GM12874 (cell line): ENCODE measurements around the gene GM2A.
A peak's percentile ranks its signal among the peaks of the same experiment; 100 is the strongest.

ENCODE experiments used
- TF ChIP-seq, protein P1 (sequence below): IDR thresholded peaks from 2 replicates; pipeline ENCODE4 v1.5.1; 2011; ENCODE audit warnings: low read depth, mild to moderate bottlenecking, control low read depth, low read length, moderate library complexity; ENCODE audit not compliant: insufficient read depth

Gene GM2A

GRCh38 chr5:151284392-151284967 is 31.5 kb downstream of the GM2A start:
- TF ChIP-seq, protein P1, sequence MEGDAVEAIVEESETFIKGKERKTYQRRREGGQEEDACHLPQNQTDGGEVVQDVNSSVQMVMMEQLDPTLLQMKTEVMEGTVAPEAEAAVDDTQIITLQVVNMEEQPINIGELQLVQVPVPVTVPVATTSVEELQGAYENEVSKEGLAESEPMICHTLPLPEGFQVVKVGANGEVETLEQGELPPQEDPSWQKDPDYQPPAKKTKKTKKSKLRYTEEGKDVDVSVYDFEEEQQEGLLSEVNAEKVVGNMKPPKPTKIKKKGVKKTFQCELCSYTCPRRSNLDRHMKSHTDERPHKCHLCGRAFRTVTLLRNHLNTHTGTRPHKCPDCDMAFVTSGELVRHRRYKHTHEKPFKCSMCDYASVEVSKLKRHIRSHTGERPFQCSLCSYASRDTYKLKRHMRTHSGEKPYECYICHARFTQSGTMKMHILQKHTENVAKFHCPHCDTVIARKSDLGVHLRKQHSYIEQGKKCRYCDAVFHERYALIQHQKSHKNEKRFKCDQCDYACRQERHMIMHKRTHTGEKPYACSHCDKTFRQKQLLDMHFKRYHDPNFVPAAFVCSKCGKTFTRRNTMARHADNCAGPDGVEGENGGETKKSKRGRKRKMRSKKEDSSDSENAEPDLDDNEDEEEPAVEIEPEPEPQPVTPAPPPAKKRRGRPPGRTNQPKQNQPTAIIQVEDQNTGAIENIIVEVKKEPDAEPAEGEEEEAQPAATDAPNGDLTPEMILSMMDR: peak; percentile 57

GRCh38 chr5:151285683-151286082 is 32.7 kb downstream of the GM2A start:
- TF ChIP-seq, protein P1: no peak

DNA sequence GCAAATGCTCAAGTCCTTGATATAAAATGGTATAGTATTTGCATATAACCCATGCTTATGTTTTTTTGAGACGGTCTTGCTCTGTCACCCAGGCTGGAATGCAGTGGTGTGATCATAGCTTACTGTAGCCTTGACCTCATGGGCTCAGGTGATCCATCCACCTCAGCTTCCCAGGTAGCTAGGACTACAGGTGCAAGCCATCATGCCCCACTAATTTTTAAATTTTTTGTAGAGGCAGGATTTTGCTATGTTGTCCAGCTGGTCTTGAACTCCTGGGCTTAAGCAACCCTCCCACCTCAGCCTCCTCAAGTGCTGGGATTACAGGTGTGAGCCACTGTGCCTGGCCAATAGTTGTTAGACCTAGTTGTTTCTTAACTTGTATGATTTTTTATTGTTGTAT is 33.3 kb downstream of the GM2A start:
- TF ChIP-seq, protein P1: no peak

DNA sequence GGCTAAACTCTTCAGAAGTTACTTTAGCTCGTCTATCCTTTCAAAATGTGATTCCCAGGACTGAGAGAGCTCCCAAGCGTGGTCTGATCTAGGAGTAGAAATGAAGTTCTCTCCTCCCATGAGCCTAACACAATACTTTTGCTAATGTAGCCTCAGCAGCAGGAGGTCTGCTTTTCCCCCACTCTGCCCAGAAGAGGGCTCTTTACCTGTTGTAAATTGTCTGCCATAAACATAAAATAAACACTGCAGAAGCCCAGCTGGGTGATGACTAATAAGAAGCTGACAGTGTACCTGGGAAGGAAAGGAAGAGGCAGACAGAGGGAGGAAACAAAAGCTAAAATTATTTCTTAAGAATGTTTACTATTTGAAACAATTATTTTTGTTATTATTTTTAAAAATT is 35.2 kb downstream of the GM2A start:
- TF ChIP-seq, protein P1: peak; percentile 28; the same call in 1 of the 2 replicates

- TF ChIP-seq, protein P1: no peak
Observed at GRCh38 chr5:151293624-151294023, 40.6 kb downstream of the GM2A start.

- TF ChIP-seq, protein P1: no peak
Observed at GRCh38 chr5:151295138-151295537, 42.2 kb downstream of the GM2A start.

- TF ChIP-seq, protein P1: no peak
Observed at GRCh38 chr5:151295791-151296477, 42.9 kb downstream of the GM2A start.
